Thymus (tissue), 11 donors: ENCODE data around the gene PCCA. TPM values are rescaled to one million over a fixed set of nuclear protein-coding genes. Genes with fewer than 3 reads are reported as not detected.

ENCODE experiments used
- DNase-seq, 9 donors: peaks; one replicate each; pipeline ENCODE4 v3.0.0-alpha.2; 2013; ENCODE audit warnings: low spot score in 9 of 9, low read depth in 6 of 9, missing footprints in 1 of 9
- H3K27ac ChIP-seq, 2 donors: one replicate each; pipeline ENCODE4 v1.5.1; 2013; ENCODE audit warnings: control low read depth in 1 of 2, low read depth in 1 of 2, low read length in 1 of 2, mild to moderate bottlenecking in 1 of 2, moderate library complexity in 1 of 2
- H3K27me3 ChIP-seq, 2 donors: one replicate each; pipeline ENCODE4 v1.5.1; 2013; ENCODE audit warnings: low read length in 1 of 2; ENCODE audit not compliant: control insufficient read depth in 2 of 2, insufficient read depth in 1 of 2
- H3K36me3 ChIP-seq, 2 donors: one replicate each; pipeline ENCODE4 v1.5.1; 2013; ENCODE audit warnings: low read length in 1 of 2, mild to moderate bottlenecking in 1 of 2, moderate library complexity in 1 of 2; ENCODE audit not compliant: control insufficient read depth in 2 of 2, insufficient read depth in 2 of 2
- H3K4me1 ChIP-seq, 2 donors: one replicate each; pipeline ENCODE4 v1.5.1; 2013; ENCODE audit warnings: low read length in 2 of 2; ENCODE audit not compliant: control insufficient read depth in 2 of 2, insufficient read depth in 2 of 2
- H3K4me3 ChIP-seq, 2 donors: one replicate each; pipeline ENCODE4 v1.5.1; 2013; ENCODE audit warnings: low read length in 2 of 2, control low read depth in 1 of 2, mild to moderate bottlenecking in 1 of 2
- H3K9me3 ChIP-seq, 2 donors: one replicate each; pipeline ENCODE4 v1.5.1; 2013; ENCODE audit warnings: low read length in 1 of 2, mild to moderate bottlenecking in 1 of 2; ENCODE audit not compliant: control insufficient read depth in 2 of 2, insufficient read depth in 1 of 2
- WGBS: extraction: QIAGEN DNeasy Blood & Tissue Kit; methylation state at CpG from one replicate; pipeline ENCODE4 v1.1.7; 2013; 5-methylcytosine and 5-hydroxymethylcytosine counted together
- polyA plus RNA-seq: library from polyadenylated mRNA; stranded (reverse); fragments of 200-250 nt; gene quantifications from one replicate; pipeline ENCODE4 v1.2.3, GENCODE V29; 2013
- total RNA-seq: library from RNA; stranded (reverse); fragments of 120-200 nt; gene quantifications from one replicate; pipeline ENCODE4 v1.2.4, GENCODE V29; 2013
- donor health status: healthy.

Gene PCCA
- total and polyA plus RNA-seq, 2 donors = 17.9 to 18.2 TPM

GRCh38 chr13:100541897-100542825, 453.3 kb downstream of the PCCA start:
- Histone ChIP-seq H3K4me3 (no peak overlapping the region), H3K27ac (peak overlapping the region; percentile 61 to 80), H3K9me3 (no peaks in the 10 kb centered on the region), H3K4me1 (peaks cover 0 to 13% of the 10 kb centered on the region in 2 donors), H3K27me3 (no peaks in the 10 kb centered on the region), H3K36me3 (no peaks in the 10 kb centered on the region)
- 97% methylated on average over 18 of the region's 18 CpGs for WGBS
- DNase-seq = no peak

GRCh38 chr13:100542826-100543156, 453.9 kb downstream of the PCCA start:
- WGBS = 32% methylated on average over 8 of the region's 8 CpGs
- peak in 4 of 9 donors; percentile 26 to 69 (median 38) for DNase-seq
- H3K27ac ChIP-seq = peak overlapping the region; percentile 61 to 80
- H3K4me1 ChIP-seq = peaks cover 0 to 13% of the 10 kb centered on the region in 2 donors
- no peaks in the 10 kb centered on the region for H3K36me3 ChIP-seq
- H3K4me3 ChIP-seq = no peak overlapping the region
- H3K9me3 ChIP-seq = no peaks in the 10 kb centered on the region
- H3K27me3 ChIP-seq = no peaks in the 10 kb centered on the region

GRCh38 chr13:100543872-100544602, 455.1 kb downstream of the PCCA start:
- 95% methylated on average over 26 of the region's 26 CpGs for WGBS
- Histone ChIP-seq H3K27ac (no peak overlapping the region), H3K9me3 (no peaks in the 10 kb centered on the region), H3K27me3 (no peaks in the 10 kb centered on the region), H3K4me1 (peaks cover 0 to 13% of the 10 kb centered on the region in 2 donors), H3K36me3 (no peaks in the 10 kb centered on the region), H3K4me3 (no peak overlapping the region)
- no peak for DNase-seq

DNA sequence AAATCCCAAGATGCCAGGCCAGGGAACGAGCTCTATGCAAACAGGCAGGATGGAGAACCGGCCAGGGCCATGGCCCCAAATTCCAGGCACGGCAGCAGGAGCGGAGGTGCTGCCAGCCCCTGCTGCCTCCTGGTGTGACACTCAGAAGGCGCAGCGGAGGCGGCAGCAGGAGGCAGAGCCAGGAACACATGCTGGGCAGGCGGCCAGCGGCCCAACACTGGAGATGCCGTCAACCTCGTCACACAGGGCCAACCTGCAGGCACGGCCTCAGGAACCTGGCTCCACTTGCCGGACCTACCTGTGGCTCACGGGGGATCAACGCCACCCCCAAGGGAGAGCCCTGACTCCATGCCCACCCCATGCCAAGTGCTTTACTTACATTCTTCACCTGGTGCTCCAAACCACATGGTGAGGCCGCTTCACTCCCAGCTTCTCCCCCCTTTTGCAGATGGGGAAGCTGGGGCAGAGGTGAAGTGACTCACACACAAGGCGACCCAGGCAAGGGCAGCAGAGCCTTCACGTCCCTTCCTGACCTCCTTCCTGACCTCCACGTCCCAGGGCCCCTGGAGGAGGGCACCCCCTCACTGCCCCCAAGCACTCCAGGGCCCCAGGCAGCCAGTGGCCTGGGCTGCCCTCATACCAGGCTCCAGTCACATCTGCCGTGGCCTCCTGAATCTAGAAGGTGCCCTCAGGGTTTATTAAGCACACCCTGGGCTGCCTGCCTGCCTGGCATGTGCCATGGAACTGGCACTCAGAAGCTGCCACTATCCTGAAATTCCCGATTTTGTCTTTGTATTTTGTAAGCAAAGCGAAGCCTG, 456.2 kb downstream of the PCCA start:
- Histone ChIP-seq H3K36me3 (no peaks in the 10 kb centered on the region), H3K4me1 (peaks cover 0 to 13% of the 10 kb centered on the region in 2 donors), H3K27me3 (no peaks in the 10 kb centered on the region), H3K4me3 (no peak overlapping the region), H3K9me3 (no peaks in the 10 kb centered on the region), H3K27ac (no peak overlapping the region)
- 95% methylated on average over 22 of the region's 22 CpGs for WGBS
- no peak for DNase-seq

DNA sequence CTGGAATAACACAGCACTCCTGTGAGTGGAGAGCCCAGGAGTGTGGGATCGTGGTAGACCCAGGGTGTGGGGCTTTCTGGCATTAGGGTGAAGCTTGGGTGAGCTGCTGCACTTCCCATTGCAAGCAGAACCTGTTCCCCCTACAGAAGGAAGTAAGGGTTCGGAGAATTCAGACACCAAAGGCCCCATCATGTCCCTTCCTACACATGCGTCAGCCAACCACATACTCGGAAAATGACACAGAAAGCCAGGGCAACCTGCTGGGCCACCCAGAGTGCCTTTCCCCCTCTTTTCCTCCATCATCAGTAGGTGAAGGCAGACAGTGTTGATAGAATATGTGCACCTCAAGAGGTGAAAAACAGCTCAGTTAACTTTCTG, 456.8 kb downstream of the PCCA start:
- no peak overlapping the region for H3K4me3 ChIP-seq
- no peaks in the 10 kb centered on the region for H3K27me3 ChIP-seq
- no peaks in the 10 kb centered on the region for H3K9me3 ChIP-seq
- H3K4me1 ChIP-seq = peaks cover 0 to 12% of the 10 kb centered on the region in 2 donors
- no peak overlapping the region for H3K27ac ChIP-seq
- no peak for DNase-seq
- 95% methylated on average over 4 of the region's 4 CpGs for WGBS
- H3K36me3 ChIP-seq = no peaks in the 10 kb centered on the region

GRCh38 chr13:100546713-100547405, 458.0 kb downstream of the PCCA start:
- Histone ChIP-seq H3K4me1 (peaks cover 0 to 8% of the 10 kb centered on the region in 2 donors), H3K9me3 (no peaks in the 10 kb centered on the region), H3K27ac (no peak overlapping the region), H3K4me3 (no peak overlapping the region), H3K27me3 (no peaks in the 10 kb centered on the region), H3K36me3 (no peaks in the 10 kb centered on the region)
- DNase-seq = no peak
- 97% methylated on average over 21 of the region's 21 CpGs for WGBS

- WGBS = 95% methylated on average over 9 of the region's 9 CpGs
- H3K9me3 ChIP-seq = no peaks in the 10 kb centered on the region
- H3K27ac ChIP-seq = no peak overlapping the region
- no peak for DNase-seq
- H3K4me3 ChIP-seq = no peak overlapping the region
- H3K4me1 ChIP-seq = no peaks in the 10 kb centered on the region
- no peaks in the 10 kb centered on the region for H3K27me3 ChIP-seq
- H3K36me3 ChIP-seq = no peaks in the 10 kb centered on the region
Observed at GRCh38 chr13:100547791-100548201, 458.9 kb downstream of the PCCA start.

GRCh38 chr13:100549316-100549715, 460.4 kb downstream of the PCCA start:
- Histone ChIP-seq H3K27me3 (no peaks in the 10 kb centered on the region), H3K9me3 (no peaks in the 10 kb centered on the region), H3K27ac (no peak overlapping the region), H3K36me3 (no peaks in the 10 kb centered on the region), H3K4me3 (no peak overlapping the region), H3K4me1 (no peaks in the 10 kb centered on the region)
- 96% methylated on average over 9 of the region's 9 CpGs for WGBS
- DNase-seq = no peak
